Chondrocyte (in vitro differentiated cells): ENCODE measurements around the gene CCDC59. TPM values are rescaled to one million over a fixed set of nuclear protein-coding genes. Genes with fewer than 3 reads are reported as not detected.
"Not testable (repeated sequence)": the region's sequence is repeated elsewhere in the genome, so short reads cannot be mapped to it uniquely, and the experiment has no call there.

Source experiments
- DNase-seq: peaks from one replicate; pipeline ENCODE4 v3.0.0; 2021; ENCODE audit warnings: mixed read lengths, low spot score
- H3K27ac Mint-ChIP-seq: one replicate; pipeline ENCODE4 v1.8.0; 2021; ENCODE audit warnings: mild to moderate bottlenecking, moderate library complexity, mixed read lengths; ENCODE audit not compliant: unreplicated experiment
- H3K27me3 Mint-ChIP-seq: 2 replicates; pipeline ENCODE4 v1.8.0; 2021; ENCODE audit warnings: low read depth, mixed read lengths
- H3K36me3 Mint-ChIP-seq: 2 replicates; pipeline ENCODE4 v1.8.0; 2021; ENCODE audit warnings: low read depth, mixed read lengths
- H3K4me1 Mint-ChIP-seq: 2 replicates; pipeline ENCODE4 v1.8.0; 2021; ENCODE audit warnings: low read depth, mild to moderate bottlenecking, mixed read lengths
- H3K4me3 Mint-ChIP-seq: one replicate; pipeline ENCODE4 v1.8.0; 2021; ENCODE audit warnings: mild to moderate bottlenecking, moderate library complexity, mixed read lengths; ENCODE audit not compliant: unreplicated experiment
- H3K9me3 Mint-ChIP-seq: 2 replicates; pipeline ENCODE4 v1.8.0; 2021; ENCODE audit warnings: low read depth, mixed read lengths
- total RNA-seq: library from RNA; stranded (reverse); gene quantifications from 3 replicates; pipeline ENCODE4 v1.2.1, GENCODE V29; 2021
- TF ChIP-seq, protein P1 (sequence below): fragments of 200-600 bp; sonication (generic); IDR thresholded peaks from 2 replicates; pipeline ENCODE4 v1.5.0; 2021; ENCODE audit warnings: antibody characterized with exemption, mild to moderate bottlenecking, moderate library complexity

CCDC59 gene
- total RNA-seq, 1 donor from 2014 or later: 27.9 TPM

DNA sequence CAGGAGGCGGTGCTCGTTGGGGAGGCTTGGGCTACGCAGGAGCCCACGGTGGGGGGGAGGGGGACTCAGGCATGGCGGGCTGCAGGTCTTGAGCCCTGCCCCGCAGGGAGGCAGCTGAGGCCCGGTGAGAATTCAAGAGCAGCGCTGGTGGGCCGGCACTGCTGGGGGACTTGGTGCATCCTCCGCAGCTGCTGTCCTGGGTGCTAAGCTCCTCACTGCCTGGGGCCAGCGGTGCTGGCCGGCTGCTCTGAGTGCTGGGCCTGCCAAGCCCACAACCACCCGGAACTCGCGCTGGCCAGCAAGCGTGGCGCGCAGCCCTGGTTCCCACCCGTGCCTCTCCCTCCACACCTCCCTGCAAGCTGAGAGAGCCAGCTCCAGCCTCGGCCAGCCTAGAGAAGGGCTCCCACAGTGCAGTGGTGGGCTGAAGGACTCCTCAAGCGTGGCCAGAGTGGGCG is 3.3 kb upstream of the CCDC59 start:
- H3K4me1 Mint-ChIP-seq: peaks cover 33% of the 10 kb centered on the region
- H3K9me3 Mint-ChIP-seq: no peaks in the 10 kb centered on the region

DNA sequence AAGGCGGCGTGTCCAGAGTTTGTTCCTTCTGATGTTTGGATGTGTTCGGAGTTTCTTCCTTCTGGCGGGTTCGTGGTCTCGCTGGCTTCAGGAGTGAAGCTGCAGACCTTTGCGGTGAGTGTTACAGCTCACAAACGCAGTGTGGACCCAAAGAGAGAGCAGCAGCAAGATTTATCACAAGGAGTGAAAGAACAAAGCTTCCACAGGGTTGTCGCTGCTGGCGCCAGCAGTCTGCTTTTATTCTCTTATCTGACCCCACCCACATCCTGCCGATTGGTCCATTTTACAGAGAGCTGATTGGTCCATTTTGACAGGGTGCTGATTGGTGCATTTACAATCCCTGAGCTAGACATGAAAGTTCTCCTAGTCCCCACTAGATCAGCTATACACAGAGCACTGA is 2.6 kb upstream of the CCDC59 start:
- not testable (repeated sequence) for H3K9me3 Mint-ChIP-seq, H3K4me3 Mint-ChIP-seq, DNase-seq, H3K27me3 Mint-ChIP-seq, H3K36me3 Mint-ChIP-seq, H3K27ac Mint-ChIP-seq
- H3K4me1 Mint-ChIP-seq: peaks cover 35% of the 10 kb centered on the region

More for the DNA sequence above, 3.3 kb upstream of the CCDC59 start:
- H3K4me3 Mint-ChIP-seq: no peak overlapping the region
- no peaks in the 10 kb centered on the region for H3K27me3 Mint-ChIP-seq
- peak; percentile 91 for DNase-seq
- peaks cover 3% of the 10 kb centered on the region for H3K36me3 Mint-ChIP-seq
- H3K27ac Mint-ChIP-seq: no peak overlapping the region
- TF ChIP-seq, protein P1, sequence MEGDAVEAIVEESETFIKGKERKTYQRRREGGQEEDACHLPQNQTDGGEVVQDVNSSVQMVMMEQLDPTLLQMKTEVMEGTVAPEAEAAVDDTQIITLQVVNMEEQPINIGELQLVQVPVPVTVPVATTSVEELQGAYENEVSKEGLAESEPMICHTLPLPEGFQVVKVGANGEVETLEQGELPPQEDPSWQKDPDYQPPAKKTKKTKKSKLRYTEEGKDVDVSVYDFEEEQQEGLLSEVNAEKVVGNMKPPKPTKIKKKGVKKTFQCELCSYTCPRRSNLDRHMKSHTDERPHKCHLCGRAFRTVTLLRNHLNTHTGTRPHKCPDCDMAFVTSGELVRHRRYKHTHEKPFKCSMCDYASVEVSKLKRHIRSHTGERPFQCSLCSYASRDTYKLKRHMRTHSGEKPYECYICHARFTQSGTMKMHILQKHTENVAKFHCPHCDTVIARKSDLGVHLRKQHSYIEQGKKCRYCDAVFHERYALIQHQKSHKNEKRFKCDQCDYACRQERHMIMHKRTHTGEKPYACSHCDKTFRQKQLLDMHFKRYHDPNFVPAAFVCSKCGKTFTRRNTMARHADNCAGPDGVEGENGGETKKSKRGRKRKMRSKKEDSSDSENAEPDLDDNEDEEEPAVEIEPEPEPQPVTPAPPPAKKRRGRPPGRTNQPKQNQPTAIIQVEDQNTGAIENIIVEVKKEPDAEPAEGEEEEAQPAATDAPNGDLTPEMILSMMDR: no peak

DNA sequence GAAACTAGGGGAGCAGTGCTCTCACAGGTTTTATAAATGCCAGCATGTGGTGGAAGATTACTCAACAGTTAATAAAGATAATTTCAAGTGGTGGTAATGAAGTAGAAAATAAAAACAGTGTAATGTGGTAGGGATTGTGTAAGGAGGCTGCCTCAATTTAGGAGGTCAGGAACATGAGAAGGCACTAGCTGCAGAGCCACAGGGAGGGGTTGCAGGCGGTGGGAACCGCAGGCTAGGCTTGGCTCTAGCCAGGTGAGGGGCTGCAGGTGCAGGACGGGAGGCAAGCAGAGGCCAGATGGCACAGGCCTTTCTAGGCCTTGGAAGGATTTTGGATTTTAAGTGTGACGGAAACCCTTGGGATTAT is 910 bp upstream of the CCDC59 start:
- peaks cover 45% of the 10 kb centered on the region for H3K4me1 Mint-ChIP-seq
- no peak for DNase-seq
- H3K9me3 Mint-ChIP-seq: no peaks in the 10 kb centered on the region
- peaks cover 7% of the 10 kb centered on the region for H3K36me3 Mint-ChIP-seq
- no peaks in the 10 kb centered on the region for H3K27me3 Mint-ChIP-seq
- TF ChIP-seq, protein P1: no peak
- H3K27ac Mint-ChIP-seq: peak overlapping the region; percentile 100
- peak overlapping the region; percentile 98 for H3K4me3 Mint-ChIP-seq

DNA sequence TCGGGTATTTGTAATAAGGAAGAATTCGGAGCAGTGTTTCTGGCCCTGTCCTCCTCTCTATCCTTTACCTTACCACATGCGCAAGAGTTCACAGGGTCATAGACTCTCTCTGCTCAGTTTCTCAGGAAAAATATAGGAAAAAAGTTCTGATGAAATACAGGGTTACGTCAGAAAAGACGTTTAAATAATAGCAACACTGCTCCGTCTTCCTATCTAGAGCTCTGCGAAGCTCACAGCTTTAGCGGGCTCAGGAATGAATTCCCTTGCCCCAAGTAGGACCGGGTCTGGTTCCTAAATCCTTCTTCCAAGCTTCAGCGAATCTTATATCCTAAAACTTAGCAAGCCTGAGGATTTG is 365 bp downstream of the CCDC59 start:
- no peak for DNase-seq
- H3K4me3 Mint-ChIP-seq: peak overlapping the region; percentile 98
- TF ChIP-seq, protein P1: no peak
- H3K27ac Mint-ChIP-seq: peak overlapping the region; percentile 100
- peaks cover 45% of the 10 kb centered on the region for H3K4me1 Mint-ChIP-seq
- no peaks in the 10 kb centered on the region for H3K9me3 Mint-ChIP-seq
- H3K36me3 Mint-ChIP-seq: peaks cover 14% of the 10 kb centered on the region
- H3K27me3 Mint-ChIP-seq: no peaks in the 10 kb centered on the region

DNA sequence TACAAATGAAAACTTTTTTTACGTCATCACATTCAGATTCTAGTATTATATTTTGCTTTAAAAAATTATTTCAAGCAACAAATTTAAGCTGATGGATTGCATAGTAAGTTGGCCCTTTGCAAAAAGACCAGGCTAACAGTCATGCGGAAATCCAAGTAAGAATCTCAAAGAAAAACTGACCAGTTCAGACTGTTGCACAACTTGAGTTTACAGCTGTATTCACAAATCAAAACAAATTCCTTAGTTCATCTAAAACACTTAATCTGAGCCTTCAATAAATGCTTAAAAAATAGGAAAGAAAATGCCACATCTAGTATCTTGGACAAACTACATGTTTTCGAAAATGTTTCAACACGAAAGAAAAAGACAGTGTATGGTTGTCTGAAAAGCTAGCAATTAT is 847 bp downstream of the CCDC59 start:
- DNase-seq: no peak
- H3K27me3 Mint-ChIP-seq: no peaks in the 10 kb centered on the region
- H3K4me3 Mint-ChIP-seq: peak overlapping the region; percentile 98
- peaks cover 14% of the 10 kb centered on the region for H3K36me3 Mint-ChIP-seq
- H3K4me1 Mint-ChIP-seq: peaks cover 45% of the 10 kb centered on the region
- no peaks in the 10 kb centered on the region for H3K9me3 Mint-ChIP-seq
- TF ChIP-seq, protein P1: no peak
- H3K27ac Mint-ChIP-seq: peak overlapping the region; percentile 100

DNA sequence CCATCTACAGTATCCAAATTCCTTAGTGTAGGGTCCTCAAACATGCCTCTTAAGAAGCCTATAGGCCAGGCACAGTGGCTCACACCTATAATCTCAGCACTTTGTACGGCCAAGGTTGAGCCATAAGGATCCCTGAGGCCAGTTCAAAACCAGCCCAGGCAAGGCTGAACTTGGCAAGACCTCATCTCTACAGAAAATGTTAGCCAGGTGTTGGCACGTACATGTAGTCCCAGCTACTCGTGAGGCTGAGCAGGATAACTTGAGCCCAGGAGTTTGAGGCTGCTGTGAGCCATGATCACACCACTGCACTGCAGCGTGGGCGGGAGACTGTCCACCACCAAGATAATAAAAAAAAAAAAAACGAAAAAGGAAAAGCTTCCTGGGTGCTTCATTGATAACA is 6.8 kb downstream of the CCDC59 start:
- H3K36me3 Mint-ChIP-seq: peaks cover 15% of the 10 kb centered on the region
- H3K9me3 Mint-ChIP-seq: no peaks in the 10 kb centered on the region
- TF ChIP-seq, protein P1: no peak
- H3K27ac Mint-ChIP-seq: no peak overlapping the region
- H3K27me3 Mint-ChIP-seq: no peaks in the 10 kb centered on the region
- H3K4me3 Mint-ChIP-seq: no peak overlapping the region
- DNase-seq: no peak
- H3K4me1 Mint-ChIP-seq: peaks cover 15% of the 10 kb centered on the region
